Natural killer cell (primary cell): Measurements from ENCODE around the gene ZGPAT. TPM values are rescaled to one million over a fixed set of nuclear protein-coding genes. Genes with fewer than 3 reads are reported as not detected.

Experiments used
- ATAC-seq, 3 donors: fragments of 150-1000 bp in 2 of 3; fragments of 200-7000 bp in 1 of 3; cut with Tn5 transposase; 1 replicate in 1 of 3; 2 replicates in 2 of 3; pipeline ENCODE4 v1.10.0; 2021; ENCODE audit warnings: mild to moderate bottlenecking in 2 of 3, moderate library complexity in 2 of 3
- DNase-seq, 2 donors: peaks; one replicate each; pipeline versions ENCODE4 v3.0.0 to v3.0.0-alpha.2; 2013 to 2021; ENCODE audit warnings: mixed read lengths in 1 of 2
- H3K27ac ChIP-seq: one replicate; pipeline ENCODE4 v1.5.1; 2013; ENCODE audit warnings: mild to moderate bottlenecking, low read length
- H3K27me3 ChIP-seq: one replicate; pipeline ENCODE4 v1.6.1; 2013; ENCODE audit warnings: low read length; ENCODE audit not compliant: control insufficient read depth, insufficient read depth
- H3K36me3 ChIP-seq: one replicate; pipeline ENCODE4 v1.6.1; 2013; ENCODE audit warnings: low read length; ENCODE audit not compliant: control insufficient read depth, insufficient read depth
- H3K4me1 ChIP-seq: one replicate; pipeline ENCODE4 v1.6.1; 2013; ENCODE audit warnings: low read length; ENCODE audit not compliant: control insufficient read depth, insufficient read depth
- H3K4me3 ChIP-seq: one replicate; pipeline ENCODE4 v1.5.1; 2013; ENCODE audit warnings: low read length
- H3K9me3 ChIP-seq: one replicate; pipeline ENCODE4 v1.6.1; 2013; ENCODE audit warnings: low read length; ENCODE audit not compliant: control insufficient read depth, insufficient read depth
- H3K27ac Mint-ChIP-seq, 2 donors: one replicate each; pipeline ENCODE4 v1.8.0; 2022; ENCODE audit warnings: mild to moderate bottlenecking in 2 of 2, mixed read lengths in 2 of 2, moderate library complexity in 1 of 2
- H3K27me3 Mint-ChIP-seq, 2 donors: one replicate each; pipeline ENCODE4 v1.8.0; 2022; ENCODE audit warnings: low read depth in 2 of 2, mixed read lengths in 2 of 2
- H3K36me3 Mint-ChIP-seq: one replicate; pipeline ENCODE4 v1.8.0; 2022; ENCODE audit warnings: mixed read lengths
- H3K4me1 Mint-ChIP-seq, 2 donors: one replicate each; pipeline ENCODE4 v1.8.0; 2022; ENCODE audit warnings: mixed read lengths in 2 of 2
- H3K4me3 Mint-ChIP-seq: one replicate; pipeline ENCODE4 v1.8.0; 2022; ENCODE audit warnings: mild to moderate bottlenecking, moderate library complexity, mixed read lengths
- H3K9me3 Mint-ChIP-seq, 2 donors: one replicate each; pipeline ENCODE4 v1.8.0; 2022; ENCODE audit warnings: mixed read lengths in 2 of 2
- WGBS: methylation state at CpG from one replicate; pipeline ENCODE4 v1.1.7; 2013; ENCODE audit warnings: missing lambda C conversion rate; ENCODE audit not compliant: insufficient coverage; 5-methylcytosine and 5-hydroxymethylcytosine counted together
- intact Hi-C: fragments of 100-400 bp; cut with micrococcal nuclease; formaldehyde crosslinking; loops from one replicate; pipeline ENCODE4 v1.14.2; 2022
- total RNA-seq, 4 donors: library from RNA; stranded (reverse); fragments of 120-200 nt in 1 of 4; gene quantifications; one replicate each; pipeline versions ENCODE4 v1.2.3 to v1.2.4, GENCODE V29; 2013 to 2022
- TF ChIP-seq, protein P1 (sequence below): fragments of 200-600 bp; IDR thresholded peaks from one replicate; pipeline ENCODE4 v1.8.0; 2022; ENCODE audit warnings: antibody characterized with exemption

Gene ZGPAT
- total RNA-seq, 3 donors from 2014 or later (not counting 1 experiment from before 2014, with no cell fraction given): 39.3 to 47.7 (median 46.1) TPM

DNA sequence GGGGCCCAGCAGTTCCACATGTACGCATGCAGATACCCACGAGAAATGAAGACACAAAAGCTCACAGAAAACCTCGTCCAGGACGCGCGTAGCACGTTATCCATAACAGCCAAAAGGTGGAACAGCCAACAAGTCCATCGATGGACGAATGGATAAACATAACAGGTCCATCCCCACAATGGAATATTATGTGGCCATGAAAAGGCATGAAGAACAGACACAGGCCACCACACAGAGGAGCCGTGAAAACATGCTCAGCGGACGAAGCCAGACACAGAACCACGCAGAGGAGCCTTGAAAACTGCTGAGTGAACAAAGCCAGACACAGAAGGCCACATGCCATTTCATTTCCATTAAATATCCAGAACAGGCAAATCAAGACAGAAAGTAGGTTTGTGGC is 69.8 kb downstream of the ZGPAT start:
- Histone ChIP-seq H3K4me3 (no peak overlapping the region), H3K27ac (no peak overlapping the region), H3K36me3 (no peaks in the 10 kb centered on the region), H3K27me3 (no peaks in the 10 kb centered on the region), H3K4me1 (peaks cover 6% of the 10 kb centered on the region), H3K9me3 (no peaks in the 10 kb centered on the region)
- Mint-ChIP-seq H3K4me1 (no peaks in the 10 kb centered on the region), H3K27me3 (no peaks in the 10 kb centered on the region), H3K9me3 (no peaks in the 10 kb centered on the region), H3K4me3 (no peak overlapping the region), H3K36me3 (no peaks in the 10 kb centered on the region), H3K27ac (no peak overlapping the region)
- DNase-seq (no peak), ATAC-seq (no peak)
- WGBS: 98% methylated on average over 13 of the region's 13 CpGs
- TF ChIP-seq, protein P1, sequence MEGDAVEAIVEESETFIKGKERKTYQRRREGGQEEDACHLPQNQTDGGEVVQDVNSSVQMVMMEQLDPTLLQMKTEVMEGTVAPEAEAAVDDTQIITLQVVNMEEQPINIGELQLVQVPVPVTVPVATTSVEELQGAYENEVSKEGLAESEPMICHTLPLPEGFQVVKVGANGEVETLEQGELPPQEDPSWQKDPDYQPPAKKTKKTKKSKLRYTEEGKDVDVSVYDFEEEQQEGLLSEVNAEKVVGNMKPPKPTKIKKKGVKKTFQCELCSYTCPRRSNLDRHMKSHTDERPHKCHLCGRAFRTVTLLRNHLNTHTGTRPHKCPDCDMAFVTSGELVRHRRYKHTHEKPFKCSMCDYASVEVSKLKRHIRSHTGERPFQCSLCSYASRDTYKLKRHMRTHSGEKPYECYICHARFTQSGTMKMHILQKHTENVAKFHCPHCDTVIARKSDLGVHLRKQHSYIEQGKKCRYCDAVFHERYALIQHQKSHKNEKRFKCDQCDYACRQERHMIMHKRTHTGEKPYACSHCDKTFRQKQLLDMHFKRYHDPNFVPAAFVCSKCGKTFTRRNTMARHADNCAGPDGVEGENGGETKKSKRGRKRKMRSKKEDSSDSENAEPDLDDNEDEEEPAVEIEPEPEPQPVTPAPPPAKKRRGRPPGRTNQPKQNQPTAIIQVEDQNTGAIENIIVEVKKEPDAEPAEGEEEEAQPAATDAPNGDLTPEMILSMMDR: no peak
- intact Hi-C loops: no loop called here

DNA sequence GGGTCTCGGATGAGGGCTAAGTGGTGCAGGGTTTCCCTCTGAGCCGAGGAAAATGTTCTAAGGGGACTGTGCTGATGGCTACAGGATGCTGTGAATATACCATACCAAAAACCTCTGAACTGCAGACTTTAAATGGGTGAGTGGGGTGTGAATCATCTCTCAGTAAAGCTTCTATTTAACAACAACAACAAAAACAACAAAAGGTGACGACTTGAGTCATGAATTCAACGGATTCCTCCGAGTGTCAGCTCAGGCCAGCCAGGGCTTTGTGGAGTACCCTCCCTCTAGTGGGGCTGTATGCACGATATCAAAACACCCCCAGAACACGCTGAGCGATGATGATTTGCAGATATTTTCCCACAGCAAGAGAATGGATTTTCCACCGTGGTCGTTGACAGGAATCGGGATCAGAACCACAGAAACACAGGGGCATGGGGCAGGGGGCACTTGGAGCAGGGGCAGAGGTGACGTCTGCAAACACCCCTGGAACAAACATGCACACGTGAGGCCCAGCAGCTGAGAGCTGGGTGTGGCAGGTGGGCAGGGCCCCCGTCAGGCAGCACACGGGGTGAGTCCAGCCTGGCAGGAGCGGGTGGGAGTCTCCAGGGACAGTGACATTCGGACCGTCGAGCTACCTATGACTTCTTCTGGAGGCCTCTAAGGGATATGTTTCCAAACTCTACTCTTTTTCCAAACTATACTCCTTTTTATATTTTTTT is 70.4 kb downstream of the ZGPAT start:
- no peak overlapping the region for H3K4me3 ChIP-seq
- H3K4me1 ChIP-seq: peaks cover 7% of the 10 kb centered on the region
- H3K4me3 Mint-ChIP-seq: no peak overlapping the region
- no peaks in the 10 kb centered on the region for H3K27me3 ChIP-seq
- no peaks in the 10 kb centered on the region for H3K36me3 Mint-ChIP-seq
- H3K27me3 Mint-ChIP-seq: no peaks in the 10 kb centered on the region
- no peaks in the 10 kb centered on the region for H3K4me1 Mint-ChIP-seq
- TF ChIP-seq, protein P1: no peak
- intact Hi-C loops: no loop called here
- H3K27ac ChIP-seq: no peak overlapping the region
- ATAC-seq (no peak), DNase-seq (no peak)
- H3K9me3 Mint-ChIP-seq: no peaks in the 10 kb centered on the region
- H3K36me3 ChIP-seq: no peaks in the 10 kb centered on the region
- 66% methylated on average over 19 of the region's 19 CpGs for WGBS
- H3K27ac Mint-ChIP-seq: no peak overlapping the region
- H3K9me3 ChIP-seq: no peaks in the 10 kb centered on the region

DNA sequence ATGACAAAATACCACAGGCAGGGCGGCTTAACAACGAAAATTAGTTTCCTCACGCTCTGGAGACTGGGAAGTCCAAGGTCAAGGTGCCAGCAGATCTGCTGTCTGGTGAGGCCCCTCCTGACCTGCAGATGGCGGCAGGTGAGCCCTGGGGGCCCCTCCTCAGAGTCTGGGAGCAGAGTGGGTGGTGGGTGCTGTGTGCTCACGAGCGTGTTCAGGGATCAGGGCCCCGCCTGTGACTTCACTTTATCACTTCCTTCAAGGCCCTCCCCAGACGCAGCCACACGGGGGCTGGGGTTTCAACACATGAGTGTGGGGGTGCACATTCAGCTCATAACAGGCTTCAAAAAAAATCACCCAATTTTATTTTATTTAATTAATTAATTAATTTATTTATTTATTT is 71.0 kb downstream of the ZGPAT start:
- no peak for DNase-seq

More for the DNA sequence above, 71.0 kb downstream of the ZGPAT start:
- no peaks in the 10 kb centered on the region for H3K9me3 Mint-ChIP-seq
- H3K36me3 ChIP-seq: no peaks in the 10 kb centered on the region
- no peak for ATAC-seq
- no peaks in the 10 kb centered on the region for H3K27me3 ChIP-seq
- no peaks in the 10 kb centered on the region for H3K4me1 Mint-ChIP-seq
- TF ChIP-seq, protein P1: no peak
- H3K27ac Mint-ChIP-seq: no peak overlapping the region
- intact Hi-C loops: no loop called here
- no peaks in the 10 kb centered on the region for H3K27me3 Mint-ChIP-seq
- 87% methylated on average over 4 of the region's 9 CpGs for WGBS
- no peak overlapping the region for H3K27ac ChIP-seq
- peaks cover 7% of the 10 kb centered on the region for H3K4me1 ChIP-seq
- no peaks in the 10 kb centered on the region for H3K9me3 ChIP-seq
- no peak overlapping the region for H3K4me3 Mint-ChIP-seq
- H3K4me3 ChIP-seq: no peak overlapping the region
- no peaks in the 10 kb centered on the region for H3K36me3 Mint-ChIP-seq
